DMS 273 (cell line): ENCODE data around the gene AMOTL1.
A peak's percentile ranks its signal among the peaks of the same experiment; 100 is the strongest.

Experiments
- DNase-seq: peaks from one replicate; lab custom pipeline; 2025; ENCODE audit not compliant: unreplicated experiment; lab: John Stamatoyannopoulos, UW

The AMOTL1 gene

DNA sequence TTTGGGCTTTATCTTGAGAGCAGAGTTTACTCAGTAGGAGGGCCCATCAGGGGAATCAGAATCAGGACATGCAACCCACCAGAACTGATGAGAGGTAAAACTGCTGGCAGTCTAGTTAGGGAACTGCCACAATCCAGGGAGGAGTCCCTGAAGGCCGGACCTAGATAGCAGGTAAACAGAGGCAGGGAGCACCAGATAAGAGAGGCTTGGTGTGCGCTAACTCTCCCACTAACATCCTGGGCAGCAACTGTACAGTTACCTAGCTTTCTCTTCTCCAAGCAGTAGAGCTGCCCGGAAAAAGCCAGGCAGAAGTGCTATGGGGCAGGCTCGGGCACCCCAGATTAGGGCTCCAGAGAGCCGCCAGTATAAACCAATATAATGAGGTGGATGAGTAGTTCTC lies 865 bp upstream of the AMOTL1 start:
- no peak for DNase-seq

- DNase-seq, result peak; percentile 63
Observed at GRCh38 chr11:94768602-94769541, 716 bp downstream of the AMOTL1 start.

GRCh38 chr11:94769880-94770279 lies 1.7 kb downstream of the AMOTL1 start:
- DNase-seq, result peak; percentile 35

DNA sequence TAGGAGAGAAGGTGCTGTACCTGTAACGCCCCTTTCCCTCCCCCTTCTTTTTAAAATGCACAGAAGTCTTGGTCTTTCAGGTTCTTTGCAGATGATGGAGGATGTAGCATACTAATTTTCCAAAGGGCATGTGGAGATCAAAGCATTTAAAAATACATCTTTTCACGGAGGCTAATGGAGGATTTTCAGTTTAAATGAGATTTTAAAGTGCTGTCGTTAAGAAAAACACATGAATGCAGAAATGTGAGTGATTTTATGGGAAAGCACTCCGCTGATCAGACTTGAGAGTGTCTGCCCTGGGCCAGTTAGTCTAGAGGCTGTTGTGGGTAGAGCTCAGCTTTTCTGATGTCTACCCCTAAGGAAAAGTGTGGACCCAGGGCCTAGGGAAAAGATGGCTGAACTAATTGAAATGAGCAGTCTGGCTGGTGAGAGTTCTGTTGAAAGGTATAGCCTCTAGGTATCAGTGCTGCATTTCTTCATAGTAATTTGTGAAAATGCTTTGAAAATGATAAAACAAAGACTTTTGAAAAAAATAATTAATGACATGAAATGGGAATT lies 2.5 kb downstream of the AMOTL1 start:
- DNase-seq, result peak; percentile 6

DNA sequence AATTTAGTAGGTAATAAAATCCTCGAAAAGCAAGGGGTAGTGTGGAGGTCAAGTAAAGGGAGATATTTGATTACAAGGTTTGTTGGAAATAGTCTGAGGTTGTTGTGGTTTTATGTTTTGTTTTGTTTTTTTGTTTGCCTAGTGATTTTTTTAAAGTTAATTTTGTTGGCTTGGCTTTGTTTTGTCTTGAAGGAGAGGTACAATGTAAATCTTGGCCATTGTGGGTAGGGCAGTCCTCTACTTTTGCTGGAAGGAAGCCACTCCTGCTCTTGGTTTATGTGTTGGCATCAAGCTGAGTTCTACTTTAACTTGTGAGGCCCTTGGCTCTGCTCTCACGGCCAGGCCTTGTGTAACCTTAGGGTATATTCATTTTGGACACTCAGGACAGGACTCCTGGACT lies 3.2 kb downstream of the AMOTL1 start:
- no peak for DNase-seq

DNA sequence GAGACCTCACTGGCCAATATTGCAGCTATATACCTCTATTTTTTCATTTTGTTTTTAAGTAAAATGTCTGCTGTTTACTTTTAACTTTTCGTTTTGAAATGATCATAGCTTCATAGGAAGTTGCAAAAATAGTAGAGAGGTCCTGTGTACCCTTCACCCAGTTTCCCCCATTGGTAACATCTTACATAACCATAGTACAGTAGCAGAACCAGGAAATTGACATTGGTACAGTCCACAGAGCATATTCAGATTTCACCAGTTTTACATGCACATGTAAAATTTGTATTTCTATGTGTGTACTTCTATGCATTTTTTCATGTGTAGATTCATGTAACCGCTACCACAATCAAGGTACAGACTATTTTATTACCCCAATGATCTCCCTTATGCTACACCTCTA lies 3.8 kb downstream of the AMOTL1 start:
- DNase-seq, result no peak

- DNase-seq, result no peak
Observed at GRCh38 chr11:94773842-94774241, 5.7 kb downstream of the AMOTL1 start.

DNA sequence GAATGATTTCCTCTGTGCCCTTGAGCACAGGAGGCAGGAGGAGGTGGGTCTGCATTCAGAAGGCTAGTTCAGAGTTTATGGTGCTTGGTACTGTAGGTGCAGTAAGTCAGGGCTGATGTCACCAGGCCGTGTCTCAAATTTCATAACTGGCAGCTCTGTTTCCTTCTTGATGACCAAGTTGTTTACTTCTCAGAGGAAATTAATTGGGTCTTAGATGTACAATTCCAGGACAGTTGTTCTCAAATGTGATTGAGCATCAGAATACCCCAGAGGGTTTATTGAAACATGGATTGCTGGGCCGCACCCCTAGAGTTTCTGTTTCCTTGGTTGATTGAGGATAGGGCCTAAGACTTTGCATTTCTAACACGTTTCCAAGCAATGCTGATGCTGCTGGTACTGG lies 6.2 kb downstream of the AMOTL1 start:
- peak; percentile 33 for DNase-seq

- no peak for DNase-seq
Observed at GRCh38 chr11:94775567-94776327, 7.6 kb downstream of the AMOTL1 start.

DNA sequence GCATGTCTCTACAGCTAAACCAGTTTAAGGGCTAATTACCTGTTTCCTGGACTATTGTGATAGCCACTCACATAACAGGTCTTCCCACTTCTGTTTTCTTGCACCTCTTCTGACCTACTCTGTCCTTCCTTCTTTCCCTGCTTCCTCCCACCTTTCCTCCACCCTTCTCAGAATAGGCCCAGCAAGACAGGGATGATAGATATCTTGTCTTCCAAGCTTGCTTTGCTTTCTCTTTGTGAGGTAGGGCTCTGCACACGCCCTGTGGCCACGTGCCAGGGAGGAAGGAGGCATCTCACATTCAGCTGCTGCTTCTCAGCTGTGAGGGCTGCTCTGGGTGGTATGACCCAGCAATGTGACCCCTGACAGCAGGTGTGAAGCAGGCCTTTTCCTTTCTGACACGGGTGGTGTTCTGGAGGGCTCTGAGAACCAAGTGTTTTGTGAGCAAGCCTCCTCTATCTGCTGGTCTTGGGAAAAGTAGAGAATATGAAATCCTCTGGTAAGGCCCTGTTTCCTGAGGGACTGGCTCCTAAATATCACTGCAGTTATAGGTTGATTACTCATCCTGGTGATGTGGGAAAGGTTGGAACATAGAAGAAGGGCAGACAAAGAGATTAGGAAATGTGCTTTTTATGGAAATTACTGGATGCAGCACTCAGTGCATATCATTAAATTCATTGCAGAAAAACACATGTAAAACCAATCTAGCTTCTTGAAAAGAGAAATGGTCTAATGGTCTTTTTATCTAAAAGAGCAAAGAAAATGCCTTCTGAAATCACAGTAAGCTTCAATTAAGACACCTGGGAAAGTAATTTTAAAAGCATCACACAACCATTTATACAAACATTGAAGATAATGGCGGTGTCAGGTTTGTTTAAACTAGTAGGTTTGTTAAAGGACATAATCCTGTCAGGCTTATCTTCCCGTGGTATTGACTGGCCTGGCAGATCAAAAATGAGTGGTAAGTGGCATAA lies 8.5 kb downstream of the AMOTL1 start:
- DNase-seq, result peak; percentile 26

- no peak for DNase-seq
Observed at GRCh38 chr11:94780432-94780831, 12.3 kb downstream of the AMOTL1 start.

GRCh38 chr11:94781837-94782236 lies 13.7 kb downstream of the AMOTL1 start:
- DNase-seq, result no peak

DNA sequence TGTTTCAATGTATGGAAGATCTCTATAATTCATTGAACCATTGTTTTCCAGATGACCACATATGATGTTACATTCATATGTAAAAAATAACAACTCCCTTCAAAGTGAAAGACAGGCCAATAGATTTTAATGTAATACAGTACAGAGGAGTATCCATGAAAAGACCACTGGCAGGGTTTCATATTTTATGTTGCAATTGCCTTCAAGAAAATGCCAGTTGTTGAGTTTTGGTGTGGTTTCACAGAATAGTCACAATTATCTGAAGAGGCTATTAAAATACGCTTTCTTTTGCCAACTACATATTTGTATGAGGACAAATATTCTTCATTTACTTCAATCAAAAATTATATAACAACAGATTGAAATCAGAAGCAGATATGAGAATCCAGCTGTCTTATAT lies 14.3 kb downstream of the AMOTL1 start:
- DNase-seq, result no peak

DNA sequence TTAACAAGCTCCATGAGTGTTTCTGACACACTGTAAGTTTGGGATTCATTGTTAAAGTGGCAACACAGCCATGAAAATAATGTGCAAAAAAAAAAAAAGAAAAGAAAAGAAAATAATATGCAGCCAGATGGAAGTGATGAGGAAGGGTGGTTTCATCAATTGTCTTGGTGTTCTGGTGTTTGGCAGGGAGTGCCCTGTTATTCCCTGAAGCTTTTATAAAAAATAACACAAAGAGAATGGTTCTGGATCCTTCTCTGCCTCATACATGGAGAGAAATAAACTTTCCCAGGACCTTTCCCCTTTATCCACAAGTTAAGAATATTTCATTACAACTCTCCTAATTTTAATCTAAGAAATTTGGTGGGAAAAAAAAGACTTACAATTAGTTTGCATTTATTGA lies 16.7 kb downstream of the AMOTL1 start:
- DNase-seq, result no peak

GRCh38 chr11:94785509-94785908 lies 17.4 kb downstream of the AMOTL1 start:
- DNase-seq, result no peak

GRCh38 chr11:94786264-94787126 lies 18.3 kb downstream of the AMOTL1 start:
- DNase-seq, result peak; percentile 17

GRCh38 chr11:94787801-94788200 lies 19.6 kb downstream of the AMOTL1 start:
- DNase-seq, result no peak

DNA sequence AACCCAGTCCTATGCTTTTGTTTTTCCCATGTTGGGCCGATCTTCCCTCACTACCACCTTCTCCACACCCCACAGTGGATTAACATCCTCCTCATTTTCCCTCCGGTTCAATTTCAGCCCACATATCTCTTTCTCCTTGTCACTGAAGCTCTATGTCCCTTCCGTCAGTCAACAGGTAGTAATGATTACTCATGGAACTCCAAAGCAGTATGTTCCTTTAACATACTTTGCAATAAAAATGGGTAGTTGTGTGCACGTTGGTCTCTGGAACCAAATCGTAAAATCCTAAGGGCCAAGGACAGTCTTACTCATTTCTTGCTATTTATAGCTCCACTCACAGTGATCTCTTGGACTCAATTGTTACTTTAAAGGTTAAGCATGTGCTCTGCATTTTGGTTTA lies 20.2 kb downstream of the AMOTL1 start:
- no peak for DNase-seq

- DNase-seq, result no peak
Observed at GRCh38 chr11:94790197-94790596, 22.0 kb downstream of the AMOTL1 start.
